ENCODE data around the gene SLC27A1. TPM values are rescaled to one million over a fixed set of nuclear protein-coding genes. Genes with fewer than 3 reads are reported as not detected.

Gene SLC27A1
- total and polyA plus RNA-seq, 9 of the 15 experiments (the other 6 are each of a cell fraction or from before 2014, with no cell fraction given) = 0.06 to 3.0 (median 1.1) TPM

- TF ChIP-seq SFPQ (IDR thresholded peaks at IDR 0.05; ENCODE audit: low read depth, low read length) (no peak), DEAF1 (CRISPR knock-in tag; IDR thresholded peaks at IDR 0.05) (0 out of 2 replicates have a peak, but pooled peaks have one; percentile 26), ZNF609 (CRISPR knock-in tag; IDR thresholded peaks at IDR 0.05; ENCODE audit: borderline replicate concordance) (0 out of 2 replicates have a peak, but pooled peaks have one; percentile 63), ZNF407 (IDR thresholded peaks at IDR 0.05; ENCODE audit: low read depth) (no peak), HLTF (IDR thresholded peaks at IDR 0.05) (no peak), NRF1 (conservative IDR thresholded peaks at IDR 0.05 in 1 of 2, IDR thresholded peaks at IDR 0.05 in 1 of 2) (peak; percentile 44 to 53; a peak in 3 of 4 replicates), KLF16 (IDR thresholded peaks at IDR 0.05) (peak; percentile 66; the same call in 1 of the 2 replicates), SOX6 (IDR thresholded peaks at IDR 0.05) (no peak), SAP30 (IDR thresholded peaks at IDR 0.05; ENCODE audit: borderline replicate concordance, insufficient read depth, low read depth, low read length, poor library complexity, severe bottlenecking) (no peak), ZSCAN29 (IDR thresholded peaks at IDR 0.05) (no peak)
Measured at GRCh38 chr19:17496337-17496997, 26.1 kb downstream of the SLC27A1 start (continued).
